Activated B cell treated with CpG ODN at 0.5 μM for 24 hours (primary cell): ENCODE data around the gene VARS1. TPM values are rescaled to one million over a fixed set of nuclear protein-coding genes. Genes with fewer than 3 reads are reported as not detected.
A peak's percentile ranks its signal among the peaks of the same experiment; 100 is the strongest.
"Not testable (repeated sequence)": the region's sequence is repeated elsewhere in the genome, so short reads cannot be mapped to it uniquely, and the experiment has no call there.

ENCODE experiments used
- ATAC-seq: fragments of 200-7000 bp; cut with Tn5 transposase; one replicate; pipeline ENCODE4 v1.10.0; 2021; ENCODE audit warnings: low read depth, mild to moderate bottlenecking, moderate library complexity
- CTCF ChIA-PET: fragments of 350-600 bp; sonication (Branson Sonifier 250); formaldehyde crosslinking; loops from one replicate; lab custom pipeline; 2021; ENCODE audit warnings: antibody characterized with exemption; lab: Charles Lee
- POLR2A ChIA-PET: fragments of 350-600 bp; sonication (Branson Sonifier 250); formaldehyde crosslinking; loops from one replicate; lab custom pipeline; 2021; ENCODE audit warnings: antibody characterized with exemption; lab: Charles Lee
- DNase-seq: peaks from one replicate; pipeline ENCODE4 v3.0.0; 2022
- H3K27ac Mint-ChIP-seq: one replicate; pipeline ENCODE4 v1.8.0; 2020; ENCODE audit warnings: mixed read lengths
- H3K27me3 Mint-ChIP-seq: one replicate; pipeline ENCODE4 v1.8.0; 2021; ENCODE audit warnings: mixed read lengths
- H3K36me3 Mint-ChIP-seq: one replicate; pipeline ENCODE4 v1.8.0; 2021; ENCODE audit warnings: low read depth, mixed read lengths
- H3K4me1 Mint-ChIP-seq: one replicate; pipeline ENCODE4 v1.8.0; 2021; ENCODE audit warnings: mixed read lengths
- H3K4me3 Mint-ChIP-seq: one replicate; pipeline ENCODE4 v1.8.0; 2020; ENCODE audit warnings: mild to moderate bottlenecking, mixed read lengths
- H3K9me3 Mint-ChIP-seq: one replicate; pipeline ENCODE4 v1.8.0; 2020; ENCODE audit warnings: mixed read lengths
- CTCF ChIP-seq: fragments of 200-600 bp; IDR thresholded peaks from one replicate; pipeline ENCODE4 v1.8.0; 2022; ENCODE audit warnings: antibody characterized with exemption, mild to moderate bottlenecking
- intact Hi-C: fragments of 100-400 bp; cut with micrococcal nuclease; formaldehyde crosslinking; loops from one replicate; pipeline ENCODE4 v1.15.1; 2024
- total RNA-seq: library from RNA; stranded (reverse); gene quantifications from 2 replicates; pipeline ENCODE4 v1.2.3, GENCODE V29; 2022

Gene VARS1
- total RNA-seq, 1 donor from 2014 or later: 140 TPM

DNA sequence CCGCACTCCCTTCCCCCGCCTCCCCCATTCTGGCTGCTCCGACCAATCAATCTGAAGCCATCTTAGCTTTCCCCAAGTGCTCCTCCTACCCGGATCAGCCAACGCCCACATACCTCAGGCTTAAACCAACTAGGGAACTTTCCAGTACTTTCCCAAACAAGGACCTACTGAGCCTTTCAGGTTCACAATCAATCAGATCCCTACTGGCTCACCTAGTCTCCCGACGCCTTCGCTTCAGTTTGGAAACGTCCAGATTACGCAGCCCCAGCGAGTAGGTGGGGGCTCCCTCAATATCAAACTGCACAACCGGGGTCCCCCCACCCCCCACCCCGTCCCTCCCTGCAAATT, 19.1 kb upstream of the VARS1 start:
- Mint-ChIP-seq H3K4me3 (peak overlapping the region; percentile 91), H3K4me1 (peaks cover 30% of the 10 kb centered on the region), H3K27ac (peak overlapping the region; percentile 90), H3K36me3 (peaks cover 8% of the 10 kb centered on the region), H3K9me3 (no peaks in the 10 kb centered on the region), H3K27me3 (no peaks in the 10 kb centered on the region)
- intact Hi-C loops: loop anchor here (2.0 kb wide), 3 partner anchors 16 to 86 kb away; partner anchors contain the start of gene DDAH2
- peak; percentile 76 for ATAC-seq
- ChIA-PET CTCF (interaction anchor here (0.6 to 2.0 kb wide), 9 partner anchors 8 to 204 kb away, joined by 3 to 10 read pairs (median 5); partner anchors contain the start of genes LSM2 and VARS1), POLR2A (interaction anchor here (0.6 to 3.3 kb wide), 33 partner anchors 9 to 273 kb away, joined by 3 to 42 read pairs (median 7); partner anchors contain the start of genes ABHD16A, BAG6, CLIC1 and DDAH2)
- DNase-seq: no peak
- no peak for TF ChIP-seq CTCF

- intact Hi-C loops: no loop called here
- CTCF ChIA-PET: interaction anchor here (0.6 to 2.0 kb wide), 7 partner anchors 16 to 140 kb away, joined by 3 to 9 read pairs (median 4); partner anchors contain the start of gene VARS1
- peaks cover 8% of the 10 kb centered on the region for H3K36me3 Mint-ChIP-seq
Measured at GRCh38 chr6:31813465-31813849, 17.9 kb upstream of the VARS1 start.

GRCh38 chr6:31811645-31812044, 16.1 kb upstream of the VARS1 start:
- H3K4me1 Mint-ChIP-seq: peaks cover 24% of the 10 kb centered on the region
- H3K36me3 Mint-ChIP-seq: peaks cover 8% of the 10 kb centered on the region
- POLR2A ChIA-PET: interaction anchor here (0.7 kb wide), 1 partner anchor 230 kb away, joined by 6 read pairs; the partner anchor contains the start of gene LTB
- no peaks in the 10 kb centered on the region for H3K27me3 Mint-ChIP-seq
- no peak overlapping the region for H3K27ac Mint-ChIP-seq
- CTCF ChIA-PET: no interaction called here
- intact Hi-C loops: no loop called here
- no peak for TF ChIP-seq CTCF
- DNase-seq: no peak
- no peaks in the 10 kb centered on the region for H3K9me3 Mint-ChIP-seq
- ATAC-seq: no peak
- no peak overlapping the region for H3K4me3 Mint-ChIP-seq

More at GRCh38 chr6:31813465-31813849, 17.9 kb upstream of the VARS1 start:
- POLR2A ChIA-PET: interaction anchor here (1.4 to 3.3 kb wide), 8 partner anchors 8 to 161 kb away, joined by 8 to 42 read pairs (median 23); partner anchors contain the start of genes ABHD16A, BAG6, DDAH2 and HSPA1B
- ATAC-seq (no peak), DNase-seq (no peak)
- no peak for TF ChIP-seq CTCF
- peak overlapping the region; percentile 91 for H3K4me3 Mint-ChIP-seq
- peaks cover 30% of the 10 kb centered on the region for H3K4me1 Mint-ChIP-seq
- H3K27ac Mint-ChIP-seq: peak overlapping the region; percentile 72
- H3K9me3 Mint-ChIP-seq: no peaks in the 10 kb centered on the region
- H3K27me3 Mint-ChIP-seq: no peaks in the 10 kb centered on the region

GRCh38 chr6:31808599-31808998, 13.0 kb upstream of the VARS1 start:
- H3K27me3 Mint-ChIP-seq, H3K27ac Mint-ChIP-seq, DNase-seq, H3K36me3 Mint-ChIP-seq, ATAC-seq, intact Hi-C loops, CTCF ChIA-PET, H3K4me3 Mint-ChIP-seq, H3K9me3 Mint-ChIP-seq: not testable (repeated sequence)
- POLR2A ChIA-PET: interaction anchor here (0.6 to 2.6 kb wide), 3 partner anchors 31 to 154 kb away, joined by 3 to 8 read pairs (median 3); partner anchors contain the start of gene VWA7
- H3K4me1 Mint-ChIP-seq: peaks cover 22% of the 10 kb centered on the region

- ChIA-PET POLR2A (interaction anchor here (0.6 to 3.1 kb wide), 33 partner anchors 8 to 1434 kb away, joined by 3 to 62 read pairs (median 6); partner anchors contain the start of genes ABHD16A, BAG6, C6orf47 and CLIC1), CTCF (interaction anchor here (0.7 to 2.3 kb wide), 8 partner anchors 9 to 128 kb away, joined by 3 to 20 read pairs (median 4); partner anchors contain the start of genes HSPA1A, HSPA1L, MSH5 and VARS1)
- Mint-ChIP-seq H3K4me1 (peaks cover 16% of the 10 kb centered on the region), H3K9me3 (no peaks in the 10 kb centered on the region), H3K27me3 (no peaks in the 10 kb centered on the region), H3K4me3 (peak within 1 kb of the TSS; percentile 94), H3K27ac (peak within 1 kb of the TSS; percentile 89), H3K36me3 (peaks cover 22% of the 10 kb centered on the region)
- peak; percentile 89 for DNase-seq
- ATAC-seq: peak; percentile 98
- intact Hi-C loops: loop anchor here (1.0 kb wide), 4 partner anchors 11 to 154 kb away; partner anchors contain the start of genes BAG6 and VARS1
- TF ChIP-seq CTCF: no peak
Measured at GRCh38 chr6:31806470-31807272, 11.1 kb upstream of the VARS1 start, which contains the start of gene LSM2. TSS of gene LSM2 (minus strand) at chr6:31806966. CDS start at chr6:31806757, 209 bp downstream.
